Measurements from ENCODE around the gene COL4A2. TPM values are rescaled to one million over a fixed set of nuclear protein-coding genes. Genes with fewer than 3 reads are reported as not detected.

COL4A2 gene
- polyA plus RNA-seq, 1 donor (not counting 4 experiments of a cell fraction or from before 2014, with no cell fraction given), result 30.7 TPM

DNA sequence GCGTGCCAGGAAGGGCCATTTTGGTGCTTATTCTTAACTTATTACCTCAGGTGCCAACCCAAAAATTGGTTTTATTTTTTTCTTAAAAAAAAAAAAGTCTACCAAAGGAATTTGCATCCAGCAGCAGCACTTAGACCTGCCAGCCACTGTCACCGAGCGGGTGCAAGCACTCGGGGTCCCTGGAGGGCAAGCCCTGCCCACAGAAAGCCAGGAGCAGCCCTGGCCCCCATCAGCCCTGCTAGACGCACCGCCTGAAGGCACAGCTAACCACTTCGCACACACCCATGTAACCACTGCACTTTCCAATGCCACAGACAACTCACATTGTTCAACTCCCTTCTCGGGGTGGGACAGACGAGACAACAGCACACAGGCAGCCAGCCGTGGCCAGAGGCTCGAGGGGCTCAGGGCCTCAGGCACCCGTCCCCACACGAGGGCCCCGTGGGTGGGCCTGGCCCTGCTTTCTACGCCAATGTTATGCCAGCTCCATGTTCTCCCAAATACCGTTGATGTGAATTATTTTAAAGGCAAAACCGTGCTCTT lies 205.2 kb downstream of the COL4A2 start:
- Histone ChIP-seq H4K20me1 (ENCODE audit: control insufficient read depth, extremely low read depth, insufficient read depth, low read length) (no peaks in the 10 kb centered on the region), H3K4me3 (ENCODE audit: control insufficient read depth in 2 of 3, extremely low read depth in 1 of 3, insufficient read depth in 2 of 3, low read depth in 1 of 3, low read length in 3 of 3) (no peak overlapping the region), H3K4me2 (ENCODE audit: control insufficient read depth, extremely low read depth, insufficient read depth, low read depth, low read length) (no peak overlapping the region), H3K27ac (ENCODE audit: control insufficient read depth, insufficient read depth, low read length) (no peak overlapping the region), H2AFZ (ENCODE audit: control insufficient read depth, low read length) (no peak overlapping the region), H3K4me1 (ENCODE audit: control insufficient read depth, extremely low read depth, insufficient read depth, low read length) (peaks cover 3% of the 10 kb centered on the region), H3K9me3 (ENCODE audit: control insufficient read depth, low read depth, low read length) (no peaks in the 10 kb centered on the region), H3K36me3 (ENCODE audit: control insufficient read depth in 2 of 2, extremely low read depth in 1 of 2, insufficient read depth in 2 of 2, low read length in 2 of 2) (peaks cover 10 to 33% of the 10 kb centered on the region in 2 experiments), H3K79me2 (ENCODE audit: control insufficient read depth, insufficient read depth, low read length) (no peaks in the 10 kb centered on the region), H3K9ac (ENCODE audit: control insufficient read depth, extremely low read depth, insufficient read depth, low read length) (no peak overlapping the region), H3K27me3 (ENCODE audit: control insufficient read depth, extremely low read depth, insufficient read depth, low read length) (no peaks in the 10 kb centered on the region), H3K9me1 (ENCODE audit: control insufficient read depth, extremely low read depth, insufficient read depth, low read length) (peaks cover 3% of the 10 kb centered on the region)
- dilution Hi-C loops (cut with MboI; ENCODE audit: extremely low pct_ligation_motif_present, low sequenced_read_pairs), result no loop called here
- DNase-seq (ENCODE audit: low read depth, low spot score) (no peak), FAIRE-seq (no peak)
- no peak for TF ChIP-seq EZH2 (IDR thresholded peaks at IDR 0.05; ENCODE audit: low read length)
- TF ChIP-seq, protein P1, sequence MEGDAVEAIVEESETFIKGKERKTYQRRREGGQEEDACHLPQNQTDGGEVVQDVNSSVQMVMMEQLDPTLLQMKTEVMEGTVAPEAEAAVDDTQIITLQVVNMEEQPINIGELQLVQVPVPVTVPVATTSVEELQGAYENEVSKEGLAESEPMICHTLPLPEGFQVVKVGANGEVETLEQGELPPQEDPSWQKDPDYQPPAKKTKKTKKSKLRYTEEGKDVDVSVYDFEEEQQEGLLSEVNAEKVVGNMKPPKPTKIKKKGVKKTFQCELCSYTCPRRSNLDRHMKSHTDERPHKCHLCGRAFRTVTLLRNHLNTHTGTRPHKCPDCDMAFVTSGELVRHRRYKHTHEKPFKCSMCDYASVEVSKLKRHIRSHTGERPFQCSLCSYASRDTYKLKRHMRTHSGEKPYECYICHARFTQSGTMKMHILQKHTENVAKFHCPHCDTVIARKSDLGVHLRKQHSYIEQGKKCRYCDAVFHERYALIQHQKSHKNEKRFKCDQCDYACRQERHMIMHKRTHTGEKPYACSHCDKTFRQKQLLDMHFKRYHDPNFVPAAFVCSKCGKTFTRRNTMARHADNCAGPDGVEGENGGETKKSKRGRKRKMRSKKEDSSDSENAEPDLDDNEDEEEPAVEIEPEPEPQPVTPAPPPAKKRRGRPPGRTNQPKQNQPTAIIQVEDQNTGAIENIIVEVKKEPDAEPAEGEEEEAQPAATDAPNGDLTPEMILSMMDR (optimal IDR thresholded peaks at IDR 0.05 in 1 of 3, IDR thresholded peaks at IDR 0.05 in 1 of 3, conservative IDR thresholded peaks at IDR 0.05 in 1 of 3; ENCODE audit: extremely low read depth in 1 of 3, insufficient read depth in 2 of 3, low read length in 3 of 3), result no peak

DNA sequence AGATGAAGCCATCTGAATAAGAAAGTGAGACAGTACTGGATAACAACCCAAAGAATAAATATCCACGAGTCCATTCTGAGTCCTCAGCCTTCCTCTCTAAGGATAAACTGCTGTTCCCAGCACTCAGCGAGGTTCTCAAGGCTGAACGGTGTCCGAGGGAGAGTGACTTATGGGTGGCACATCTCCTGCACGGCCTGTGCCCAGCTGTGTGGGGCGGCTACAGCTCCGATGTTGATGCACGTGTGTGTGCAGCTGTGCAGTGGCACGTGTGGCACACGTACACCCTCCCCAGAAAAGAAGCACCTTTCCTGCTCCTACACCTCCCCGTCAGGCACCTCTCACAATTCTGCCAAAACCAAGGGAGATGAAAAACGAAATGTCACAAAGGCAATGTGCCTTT lies 209.4 kb downstream of the COL4A2 start:
- Histone ChIP-seq H3K9me3 (ENCODE audit: control insufficient read depth, low read depth, low read length) (no peaks in the 10 kb centered on the region), H4K20me1 (ENCODE audit: control insufficient read depth, extremely low read depth, insufficient read depth, low read length) (no peaks in the 10 kb centered on the region), H3K36me3 (ENCODE audit: control insufficient read depth in 2 of 2, extremely low read depth in 1 of 2, insufficient read depth in 2 of 2, low read length in 2 of 2) (peaks cover 6% of the 10 kb centered on the region in 2 experiments), H2AFZ (ENCODE audit: control insufficient read depth, low read length) (no peak overlapping the region), H3K27me3 (ENCODE audit: control insufficient read depth, extremely low read depth, insufficient read depth, low read length) (no peaks in the 10 kb centered on the region), H3K4me1 (ENCODE audit: control insufficient read depth, extremely low read depth, insufficient read depth, low read length) (no peaks in the 10 kb centered on the region), H3K9ac (ENCODE audit: control insufficient read depth, extremely low read depth, insufficient read depth, low read length) (no peak overlapping the region), H3K9me1 (ENCODE audit: control insufficient read depth, extremely low read depth, insufficient read depth, low read length) (peaks cover 3% of the 10 kb centered on the region), H3K4me3 (ENCODE audit: control insufficient read depth in 2 of 3, extremely low read depth in 1 of 3, insufficient read depth in 2 of 3, low read depth in 1 of 3, low read length in 3 of 3) (no peak overlapping the region), H3K79me2 (ENCODE audit: control insufficient read depth, insufficient read depth, low read length) (no peaks in the 10 kb centered on the region), H3K4me2 (ENCODE audit: control insufficient read depth, extremely low read depth, insufficient read depth, low read depth, low read length) (no peak overlapping the region), H3K27ac (ENCODE audit: control insufficient read depth, insufficient read depth, low read length) (no peak overlapping the region)
- FAIRE-seq (no peak), DNase-seq (ENCODE audit: low read depth, low spot score) (no peak)
- TF ChIP-seq EZH2 (IDR thresholded peaks at IDR 0.05; ENCODE audit: low read length), result no peak
- TF ChIP-seq, protein P1 (optimal IDR thresholded peaks at IDR 0.05 in 1 of 3, IDR thresholded peaks at IDR 0.05 in 1 of 3, conservative IDR thresholded peaks at IDR 0.05 in 1 of 3; ENCODE audit: extremely low read depth in 1 of 3, insufficient read depth in 2 of 3, low read length in 3 of 3), result no peak
- dilution Hi-C loops (cut with MboI; ENCODE audit: extremely low pct_ligation_motif_present, low sequenced_read_pairs), result no loop called here

Data from keratinocyte (primary cell).